ENCODE measurements around the gene SLC1A4.
"Not testable (repeated sequence)": the region's sequence is repeated elsewhere in the genome, so short reads cannot be mapped to it uniquely, and the experiment has no call there.

Gene SLC1A4

DNA sequence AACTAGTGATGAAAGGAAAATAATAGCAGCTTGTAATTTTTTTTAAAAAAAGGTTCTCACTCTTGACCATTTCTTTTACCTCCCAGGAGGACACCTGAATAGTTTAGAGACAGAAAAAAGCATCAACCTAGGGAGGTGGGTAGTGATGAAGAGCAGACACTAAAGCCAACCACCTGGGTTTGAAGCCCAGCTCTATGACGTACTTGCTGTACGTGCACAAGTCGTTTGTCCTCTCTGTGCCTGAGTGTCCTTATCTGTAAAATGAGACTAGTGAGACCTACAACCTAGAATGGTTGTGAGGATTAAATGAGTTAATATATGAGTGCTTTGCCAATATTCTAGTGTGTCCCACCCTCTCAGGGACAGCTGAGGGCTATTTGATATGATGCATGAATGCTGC lies 5.8 kb downstream of the SLC1A4 start:
- DNase-seq, result no peak

DNA sequence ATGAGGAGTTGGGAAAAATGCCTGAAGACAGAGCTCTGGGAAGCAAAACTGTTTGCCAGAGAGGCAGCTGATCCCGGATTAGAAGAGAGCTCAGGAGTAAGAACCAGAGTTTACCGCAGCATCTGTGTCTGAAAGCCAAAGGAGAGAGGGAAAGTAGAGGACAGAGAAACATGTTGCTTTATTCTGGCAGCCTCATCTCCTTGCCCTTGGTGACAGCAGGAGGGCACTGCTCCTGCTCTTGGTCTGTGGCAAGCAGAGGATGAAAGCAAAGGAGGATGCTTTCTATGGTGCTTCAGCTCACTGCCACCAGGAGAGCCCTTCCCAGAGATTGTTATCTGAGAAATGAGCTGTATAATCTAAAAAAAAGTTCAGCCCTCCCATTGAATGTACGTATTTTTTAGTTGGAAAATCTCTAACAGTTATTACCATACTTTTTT lies 7.7 kb downstream of the SLC1A4 start:
- DNase-seq, result no peak

DNA sequence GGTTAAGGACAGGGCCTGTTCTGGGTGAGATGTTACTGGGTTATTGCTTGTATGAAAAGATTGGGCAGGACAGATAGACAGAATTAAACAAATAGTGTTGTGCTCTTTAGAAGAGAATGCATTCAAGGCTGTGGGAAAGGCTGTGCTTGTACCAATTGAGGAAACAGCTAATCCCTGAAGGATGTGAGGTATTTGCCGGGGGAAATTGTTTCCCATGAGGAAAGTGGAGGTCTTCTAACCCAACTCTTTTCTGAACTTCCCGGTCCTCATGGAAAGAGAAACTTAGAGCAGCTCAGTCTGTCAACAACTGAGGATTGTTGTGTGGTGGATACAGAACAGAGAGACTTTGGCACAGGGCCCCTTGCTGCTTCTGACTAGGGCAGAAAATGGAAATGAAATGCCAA lies 9.5 kb downstream of the SLC1A4 start:
- DNase-seq, result no peak

DNA sequence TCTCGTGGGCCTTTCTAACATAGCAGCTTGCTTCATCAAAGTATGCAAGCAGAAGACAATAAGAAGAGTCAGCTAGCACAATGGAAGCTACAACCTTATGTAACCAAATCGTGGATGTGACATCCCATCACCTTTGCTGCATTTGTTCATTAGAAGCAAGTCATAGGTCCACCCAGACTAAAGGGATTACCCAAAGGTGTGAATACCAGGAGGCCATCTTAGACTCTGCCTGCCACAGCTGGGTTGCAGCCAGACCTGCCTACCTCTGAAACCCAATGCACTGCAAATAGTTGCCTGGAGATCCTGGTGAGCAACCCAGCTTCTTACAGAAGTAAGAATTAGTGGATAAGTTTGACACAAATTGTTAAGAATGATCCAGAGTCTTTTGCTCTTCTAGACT lies 10.6 kb downstream of the SLC1A4 start:
- DNase-seq, result no peak

DNA sequence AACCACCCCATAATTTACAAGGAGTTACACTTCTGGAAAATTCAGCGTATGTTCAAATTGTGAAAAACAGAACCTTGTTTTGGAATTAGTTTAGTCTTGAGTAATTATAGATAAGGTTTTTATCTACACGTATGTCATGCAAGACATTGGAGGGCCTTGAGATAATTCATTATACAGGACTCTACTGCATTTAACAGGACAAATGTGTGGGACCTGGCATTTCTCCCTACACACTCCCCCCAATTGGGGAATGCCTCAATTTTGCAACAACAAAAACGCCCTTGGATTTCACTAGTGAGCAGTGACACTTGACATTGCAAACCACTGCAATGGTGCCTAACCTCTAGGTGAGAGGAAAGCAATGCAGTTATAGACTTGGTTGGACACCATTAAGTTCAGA lies 11.4 kb downstream of the SLC1A4 start:
- DNase-seq, result no peak

DNA sequence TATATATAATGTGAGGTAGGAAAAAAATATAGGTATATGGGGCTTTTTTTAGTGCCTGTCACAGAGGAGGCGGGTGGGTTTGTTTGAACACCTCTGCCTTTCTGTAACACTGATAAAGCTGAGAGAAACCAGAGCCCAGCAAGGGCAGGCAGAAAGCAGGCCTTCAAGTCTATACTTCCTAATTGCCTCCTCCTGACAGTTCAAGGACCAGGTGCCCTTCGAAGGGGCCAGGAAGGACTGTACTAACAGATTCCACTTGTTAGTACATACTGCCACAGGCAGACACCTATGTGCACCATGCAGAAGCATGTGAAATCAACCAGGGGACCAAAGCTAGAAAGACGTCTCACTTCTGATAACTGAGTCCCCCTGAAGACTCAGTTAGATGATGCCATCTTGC lies 13.8 kb downstream of the SLC1A4 start:
- no peak for DNase-seq

DNA sequence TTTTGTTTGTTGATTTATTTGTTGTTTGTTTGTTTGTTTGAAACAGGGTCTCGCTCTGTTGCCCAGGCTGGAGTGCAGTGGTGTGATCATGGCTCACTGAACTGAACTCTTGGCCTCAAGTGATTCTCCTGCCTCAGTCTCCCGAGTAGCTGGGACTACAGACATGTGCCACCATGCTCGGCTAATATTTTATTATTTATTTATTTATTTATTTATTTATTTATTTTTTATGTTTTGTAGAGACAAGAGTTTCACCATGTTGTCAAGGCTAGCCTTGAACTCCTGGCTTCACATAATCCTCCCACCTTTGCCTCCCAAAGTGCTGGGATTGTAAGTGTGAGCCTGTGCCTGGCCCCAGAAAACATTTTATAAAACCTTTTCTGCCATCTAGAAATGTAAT lies 15.0 kb downstream of the SLC1A4 start:
- not testable (repeated sequence) for DNase-seq

DNA sequence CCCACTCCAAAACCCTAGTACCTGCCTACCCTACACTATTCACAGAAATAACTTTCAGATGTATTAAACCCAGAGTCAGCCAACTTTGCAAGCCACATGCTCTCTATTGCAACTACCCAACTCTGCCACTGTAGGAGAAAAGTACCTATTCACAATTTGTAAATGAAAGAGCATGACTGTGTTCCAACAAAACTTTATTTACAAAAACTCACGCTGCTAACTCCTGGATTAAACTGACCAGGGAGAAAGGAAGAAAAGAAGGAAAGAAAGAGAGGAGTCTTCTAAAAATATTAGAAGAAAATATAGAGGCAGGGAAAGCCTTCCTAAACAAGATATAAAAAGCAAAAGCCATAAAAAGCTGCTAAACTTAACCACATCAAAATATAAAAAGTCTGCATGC lies 24.6 kb downstream of the SLC1A4 start:
- DNase-seq, result no peak

DNA sequence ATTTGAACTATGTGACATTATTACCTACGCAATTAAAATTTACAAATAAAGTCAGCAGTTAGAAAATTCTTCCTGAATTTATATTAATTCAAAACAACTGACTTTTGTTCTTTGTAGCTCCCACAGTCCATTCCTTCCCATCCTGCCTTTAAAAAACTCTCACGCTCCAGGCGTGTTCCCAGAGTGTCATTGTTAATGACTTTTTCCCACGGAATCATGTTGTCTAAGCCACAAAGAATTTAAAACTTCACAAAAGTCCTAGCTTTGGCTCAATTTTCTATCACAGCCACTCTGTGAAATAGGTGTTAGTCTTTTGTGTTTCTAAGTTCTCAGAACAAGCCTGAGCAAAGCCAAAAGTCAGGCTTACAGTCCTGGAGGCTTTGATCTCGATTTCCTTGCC lies 26.5 kb downstream of the SLC1A4 start:
- DNase-seq, result no peak

DNA sequence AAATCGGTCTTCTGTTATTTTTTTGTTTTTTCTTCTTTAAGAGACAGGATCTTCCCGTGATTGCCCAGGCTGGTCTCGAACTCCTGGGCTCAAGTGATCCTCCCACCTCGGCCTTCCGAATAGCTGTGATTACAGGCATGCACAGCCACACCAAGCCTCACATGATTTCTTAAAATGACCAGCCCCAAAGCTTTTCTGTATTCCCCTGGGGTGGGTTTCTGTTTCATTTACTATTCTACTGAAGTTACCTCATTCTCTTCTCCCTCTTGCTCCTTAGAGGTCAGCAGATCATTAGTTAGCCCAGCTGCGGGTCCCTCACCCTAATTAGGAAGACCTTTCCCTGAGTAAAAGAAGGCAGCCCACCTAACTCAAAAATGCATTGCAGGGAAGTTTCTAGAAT lies 27.6 kb downstream of the SLC1A4 start:
- DNase-seq, result no peak

DNA sequence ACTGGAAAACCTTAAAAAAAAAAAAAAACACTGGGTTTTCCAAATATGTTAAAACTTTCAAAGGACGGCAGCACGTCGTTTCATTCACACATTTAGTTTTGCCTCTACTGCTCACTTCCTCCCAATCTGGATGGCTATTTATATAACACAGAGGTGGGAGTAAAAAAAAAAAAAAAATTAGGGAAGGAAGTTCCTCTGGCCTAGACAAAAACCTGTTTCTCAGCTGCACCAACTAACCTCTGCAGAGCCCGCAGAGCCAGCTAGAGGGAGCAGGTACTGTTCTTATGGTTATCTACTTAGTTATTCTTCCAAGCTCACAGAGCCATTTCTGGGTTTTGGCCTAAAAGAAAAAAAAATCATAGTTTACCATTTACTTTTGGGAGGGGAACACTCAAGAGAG lies 28.1 kb downstream of the SLC1A4 start:
- DNase-seq, result no peak

DNA sequence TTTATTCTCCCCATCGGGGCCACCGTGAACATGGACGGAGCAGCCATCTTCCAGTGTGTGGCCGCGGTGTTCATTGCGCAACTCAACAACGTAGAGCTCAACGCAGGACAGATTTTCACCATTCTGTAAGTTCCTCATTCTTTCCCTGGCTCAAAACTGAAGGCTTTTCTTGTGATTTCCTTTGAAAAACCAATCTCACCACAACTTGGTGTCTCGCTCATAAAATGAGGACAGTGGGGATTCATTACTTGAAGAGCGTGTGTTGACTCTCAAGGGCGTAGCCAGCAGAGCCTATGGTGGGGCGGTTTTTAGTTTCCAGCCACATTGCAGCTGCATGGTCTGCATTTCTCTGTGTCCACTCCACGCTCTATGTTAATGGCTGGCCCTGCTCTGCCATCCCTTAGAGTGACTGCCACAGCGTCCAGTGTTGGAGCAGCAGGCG lies 29.0 kb downstream of the SLC1A4 start:
- no peak for DNase-seq

DNA sequence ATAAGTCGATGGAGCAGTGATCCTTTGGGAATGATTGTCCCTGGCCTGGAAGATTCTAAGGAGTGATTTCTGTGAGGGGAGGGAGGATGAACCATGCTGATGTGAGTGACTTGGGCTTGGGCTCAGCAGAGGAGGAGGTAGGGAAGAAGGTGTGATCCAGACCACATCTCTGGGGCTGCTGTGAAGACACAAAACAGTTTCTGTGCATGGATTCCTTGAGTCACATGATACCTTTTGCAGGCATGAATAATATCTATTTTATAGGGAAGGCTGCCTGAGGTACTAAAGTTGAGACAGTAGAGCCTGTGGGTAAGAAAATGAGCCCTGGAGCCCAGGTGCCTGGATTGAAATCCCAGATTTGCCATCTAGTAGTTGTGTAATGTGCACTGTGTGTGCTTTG lies 29.8 kb downstream of the SLC1A4 start:
- DNase-seq, result no peak

DNA sequence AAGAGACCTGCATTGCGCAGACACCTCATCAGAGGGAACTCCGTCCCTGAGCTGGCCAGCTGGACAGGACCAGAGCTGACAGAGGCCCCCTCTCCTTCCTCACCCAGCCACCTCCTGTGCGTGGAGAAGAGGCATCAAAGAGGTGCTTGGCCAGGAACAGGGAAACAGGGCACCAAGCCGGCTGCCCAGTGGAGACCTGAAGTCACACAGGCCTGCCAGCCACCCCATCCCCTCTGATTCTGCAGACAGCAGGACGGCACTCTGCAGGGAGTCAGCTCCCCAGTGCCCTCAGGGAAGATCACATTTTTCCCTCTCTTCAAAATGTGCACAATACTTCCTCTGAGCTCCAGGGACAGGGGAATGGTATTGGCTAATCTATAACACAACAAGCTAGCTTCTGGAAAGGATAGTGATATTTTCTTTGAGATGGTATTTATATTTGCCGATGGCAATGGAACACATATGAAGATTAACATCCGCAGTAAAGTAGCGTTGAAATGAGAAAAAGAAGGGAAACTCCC lies 30.5 kb downstream of the SLC1A4 start:
- no peak for DNase-seq

DNA sequence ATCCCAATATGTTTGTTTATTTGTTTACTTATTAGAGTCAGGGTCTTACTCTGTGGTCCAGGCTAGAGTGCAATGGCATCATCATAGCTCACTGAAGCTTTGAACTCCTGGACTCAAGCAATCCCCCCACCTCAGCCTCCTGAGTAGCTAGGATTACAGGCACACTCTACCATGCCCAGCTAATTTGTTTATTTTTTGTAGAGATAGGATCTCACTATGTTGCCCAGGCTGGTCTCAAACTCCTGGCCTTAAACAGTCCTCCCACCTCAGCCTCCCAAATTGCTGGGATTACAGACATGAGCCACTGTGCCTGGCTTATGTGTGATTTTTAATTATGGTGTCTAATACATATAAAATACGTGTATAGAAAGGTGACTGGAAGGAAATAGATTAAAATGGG lies 31.1 kb downstream of the SLC1A4 start:
- DNase-seq, result not testable (repeated sequence)

DNA sequence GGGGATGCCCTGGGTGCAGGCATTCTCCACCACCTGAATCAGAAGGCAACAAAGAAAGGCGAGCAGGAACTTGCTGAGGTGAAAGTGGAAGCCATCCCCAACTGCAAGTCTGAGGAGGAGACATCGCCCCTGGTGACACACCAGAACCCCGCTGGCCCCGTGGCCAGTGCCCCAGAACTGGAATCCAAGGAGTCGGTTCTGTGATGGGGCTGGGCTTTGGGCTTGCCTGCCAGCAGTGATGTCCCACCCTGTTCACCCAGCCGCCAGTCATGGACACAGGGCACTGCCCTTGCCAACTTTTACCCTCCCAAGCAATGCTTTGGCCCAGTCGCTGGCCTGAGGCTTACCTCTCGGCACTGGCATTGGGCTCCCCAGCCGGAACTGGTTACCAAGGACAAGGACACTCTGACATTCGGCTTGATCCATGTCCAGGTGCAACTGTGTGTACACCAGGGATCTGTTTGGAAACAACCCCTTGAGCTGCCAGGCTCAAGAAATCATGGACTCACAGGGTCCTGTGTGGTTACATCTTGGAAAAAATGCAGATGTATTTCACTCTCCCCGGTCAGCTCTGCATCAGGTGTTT lies 31.8 kb downstream of the SLC1A4 start:
- no peak for DNase-seq

DNA sequence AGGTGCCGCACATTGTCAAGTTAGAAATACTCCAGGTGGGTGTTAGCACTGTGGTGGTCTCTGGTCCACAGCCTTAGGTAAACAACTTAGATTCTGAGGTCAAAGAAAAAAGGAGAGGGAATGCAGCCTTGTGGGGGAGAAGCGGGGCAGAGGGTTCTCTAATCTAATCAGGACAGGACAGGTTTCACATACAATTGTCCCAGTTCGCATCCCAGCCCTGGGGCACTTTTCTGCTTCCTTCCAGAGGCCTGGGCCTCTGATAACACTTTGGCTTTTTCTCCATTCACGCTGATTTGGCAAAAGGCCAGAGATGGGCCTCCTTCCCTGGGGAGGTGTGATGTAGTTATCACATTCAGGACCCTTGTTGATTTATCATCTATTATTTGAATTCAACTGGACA lies 32.5 kb downstream of the SLC1A4 start:
- DNase-seq, result no peak

DNA sequence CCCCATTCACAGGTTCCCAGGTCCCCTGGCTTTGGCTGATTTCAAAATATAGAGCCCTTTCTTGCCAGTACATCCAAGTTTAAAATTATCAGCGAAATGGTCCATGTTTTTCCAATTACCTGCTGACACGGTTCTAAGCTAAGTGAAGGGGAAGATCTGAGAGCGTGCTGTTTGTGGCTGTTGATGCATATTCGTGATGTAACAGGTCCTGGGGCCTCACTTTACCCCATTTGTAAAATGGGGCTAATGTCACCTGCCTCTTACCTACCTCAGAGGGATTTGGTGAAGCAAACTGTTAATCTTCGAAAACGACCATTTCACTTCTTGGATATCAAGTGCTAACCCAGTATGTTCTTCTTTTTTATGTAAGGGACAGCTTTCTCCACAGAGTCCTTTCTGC lies 33.0 kb downstream of the SLC1A4 start:
- DNase-seq, result no peak

DNA sequence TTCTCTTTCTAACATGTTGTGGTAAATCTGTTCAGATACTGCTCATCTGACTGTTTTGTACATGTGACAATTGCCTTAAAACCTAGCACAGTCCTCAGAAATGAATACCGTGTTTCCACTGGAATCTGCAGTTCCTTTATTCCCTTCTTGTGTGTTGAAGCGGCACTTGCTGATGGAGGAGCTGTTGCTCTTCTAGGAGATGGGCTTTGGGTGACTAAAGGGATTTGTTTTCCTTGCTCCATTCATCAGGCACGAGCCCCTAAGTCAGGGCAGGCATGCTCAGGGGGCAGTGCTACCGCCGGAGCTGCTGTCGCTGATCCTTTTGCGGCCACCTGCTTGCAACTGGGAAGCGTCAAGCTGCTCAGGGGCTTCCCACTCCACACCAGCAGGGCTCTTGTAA lies 34.5 kb downstream of the SLC1A4 start:
- DNase-seq, result no peak

DNA sequence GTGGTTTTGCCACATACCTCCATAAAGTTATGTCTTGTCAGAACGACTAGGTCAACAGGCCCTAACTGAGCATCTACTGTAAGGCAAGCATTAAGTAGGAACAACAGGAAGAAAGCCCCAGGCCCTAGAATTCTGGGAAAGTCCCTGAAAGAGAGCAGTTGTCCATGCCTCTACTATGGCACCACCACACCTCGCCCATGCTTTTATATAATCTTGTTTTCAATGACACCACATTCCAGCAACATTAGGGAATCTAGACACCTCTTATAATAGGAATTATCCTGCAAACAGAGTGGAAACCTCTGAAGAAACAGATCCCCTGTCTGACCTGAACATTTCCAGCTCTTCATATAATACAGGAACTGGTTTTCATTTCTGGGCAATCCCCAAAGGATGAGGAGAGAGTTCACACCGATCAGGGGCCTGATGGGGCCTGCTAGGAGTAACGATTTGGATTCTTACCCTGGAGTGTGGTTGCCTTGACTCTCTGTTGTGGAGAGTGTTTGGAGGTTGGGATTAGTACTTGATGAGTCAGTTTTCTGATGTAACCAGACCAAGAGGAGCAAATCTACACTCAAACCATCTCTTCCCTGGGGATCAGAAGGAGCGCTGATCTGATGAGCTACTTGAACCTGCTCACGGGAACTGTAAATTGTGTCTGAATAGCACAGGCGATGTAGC lies 35.1 kb downstream of the SLC1A4 start:
- peak; percentile 25 for DNase-seq

DNA sequence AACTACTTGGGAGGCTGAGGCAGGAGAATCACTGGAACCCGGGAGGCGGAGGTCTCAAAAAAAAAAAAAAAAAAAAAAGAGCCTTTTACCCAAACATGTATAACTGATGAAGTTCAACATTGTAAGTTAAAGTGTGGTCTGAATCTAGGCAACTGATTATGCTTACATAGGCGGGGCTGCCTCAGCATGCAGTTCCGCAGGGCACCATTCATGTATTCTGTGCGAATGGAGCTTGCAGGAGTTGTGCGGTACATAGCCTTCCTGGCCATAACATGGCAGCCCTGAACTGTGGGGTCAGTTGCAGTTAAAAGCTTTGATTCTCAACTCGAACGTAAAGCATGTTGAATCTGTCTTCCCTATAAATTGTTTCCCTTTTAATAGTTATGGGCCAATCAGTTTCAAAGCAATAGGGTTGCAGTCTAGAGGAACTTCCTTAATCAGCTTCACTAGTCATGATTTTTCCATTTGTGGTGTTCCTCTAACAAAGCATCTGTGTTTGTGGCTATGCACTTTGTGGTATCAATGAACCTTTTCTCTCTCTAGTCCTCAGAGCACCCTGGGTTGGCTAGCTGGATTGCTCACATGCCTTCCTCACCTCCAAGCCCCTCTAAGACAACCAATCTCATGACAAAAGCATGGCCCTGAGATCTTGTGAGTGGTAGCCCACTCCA lies 36.4 kb downstream of the SLC1A4 start:
- DNase-seq, result no peak

DNA sequence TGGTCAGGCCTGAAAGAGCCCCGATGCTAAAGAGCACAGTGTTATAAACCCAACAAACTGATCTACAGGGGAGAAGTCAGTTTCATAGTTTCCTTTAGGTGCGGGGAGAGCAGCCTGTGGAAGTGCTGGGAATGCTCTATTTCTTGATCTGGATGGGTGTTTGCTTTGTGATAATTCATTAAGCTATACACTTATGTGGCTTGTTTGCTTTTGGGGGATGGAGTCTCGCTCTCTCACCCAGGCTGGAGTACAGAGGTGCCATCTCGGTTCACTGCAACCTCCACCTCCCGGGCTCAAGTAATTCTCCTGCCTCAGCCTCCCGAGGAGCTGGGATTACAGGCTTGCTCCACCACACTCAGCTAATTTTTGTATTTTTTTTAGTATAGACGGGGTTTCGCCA lies 37.0 kb downstream of the SLC1A4 start:
- DNase-seq, result no peak

DNA sequence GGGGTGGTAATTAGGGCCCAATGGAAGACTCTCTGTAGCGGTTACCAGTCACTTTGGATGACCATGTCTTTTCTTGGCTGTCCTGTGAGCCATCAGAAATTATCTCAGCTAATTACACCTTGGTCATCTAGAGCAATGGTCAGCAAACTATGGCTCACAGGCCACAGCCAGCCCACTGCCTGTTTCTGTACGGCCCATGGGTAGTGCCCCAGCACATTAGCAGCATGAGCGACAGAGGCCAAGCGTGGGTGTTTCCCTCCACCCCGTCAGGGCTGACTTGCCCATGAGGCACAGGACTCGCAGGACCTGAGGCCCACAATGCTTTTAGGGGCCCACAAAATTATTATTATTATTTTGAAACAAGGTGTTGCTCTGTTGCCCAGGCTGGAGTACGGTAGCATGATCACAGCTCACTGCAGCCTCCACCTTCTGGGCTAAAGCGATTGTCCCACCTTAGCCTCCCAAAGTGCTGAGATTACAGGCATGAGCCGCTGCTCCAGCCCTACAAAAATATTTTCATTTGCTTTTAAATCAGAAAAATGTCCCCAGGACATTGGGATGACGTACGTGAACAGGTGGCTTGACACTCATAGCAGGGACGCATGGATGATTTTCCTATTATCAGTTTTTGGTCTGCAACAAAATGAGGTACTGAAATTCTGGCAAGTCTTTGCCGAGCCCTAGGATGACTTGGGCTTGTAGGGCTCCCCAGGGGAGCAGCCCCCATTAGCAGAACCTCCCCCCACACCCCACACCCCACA lies 37.7 kb downstream of the SLC1A4 start:
- no peak for DNase-seq

Measured in GOT3 (cell line).